HG02678 (cell line): ENCODE results near the gene ELN.
"Not testable (repeated sequence)": the region's sequence is repeated elsewhere in the genome, so short reads cannot be mapped to it uniquely, and the experiment has no call there.

Source experiments
- ATAC-seq: cut with Tn5 transposase; IDR thresholded peaks from one replicate; pipeline ENCODE4 v1.9.1; 2021; ENCODE audit warnings: mild to moderate bottlenecking, moderate library complexity; ENCODE audit not compliant: unreplicated experiment

Gene ELN

GRCh38 chr7:74040791-74041520 lies 13.0 kb downstream of the ELN start:
- no peak for ATAC-seq

DNA sequence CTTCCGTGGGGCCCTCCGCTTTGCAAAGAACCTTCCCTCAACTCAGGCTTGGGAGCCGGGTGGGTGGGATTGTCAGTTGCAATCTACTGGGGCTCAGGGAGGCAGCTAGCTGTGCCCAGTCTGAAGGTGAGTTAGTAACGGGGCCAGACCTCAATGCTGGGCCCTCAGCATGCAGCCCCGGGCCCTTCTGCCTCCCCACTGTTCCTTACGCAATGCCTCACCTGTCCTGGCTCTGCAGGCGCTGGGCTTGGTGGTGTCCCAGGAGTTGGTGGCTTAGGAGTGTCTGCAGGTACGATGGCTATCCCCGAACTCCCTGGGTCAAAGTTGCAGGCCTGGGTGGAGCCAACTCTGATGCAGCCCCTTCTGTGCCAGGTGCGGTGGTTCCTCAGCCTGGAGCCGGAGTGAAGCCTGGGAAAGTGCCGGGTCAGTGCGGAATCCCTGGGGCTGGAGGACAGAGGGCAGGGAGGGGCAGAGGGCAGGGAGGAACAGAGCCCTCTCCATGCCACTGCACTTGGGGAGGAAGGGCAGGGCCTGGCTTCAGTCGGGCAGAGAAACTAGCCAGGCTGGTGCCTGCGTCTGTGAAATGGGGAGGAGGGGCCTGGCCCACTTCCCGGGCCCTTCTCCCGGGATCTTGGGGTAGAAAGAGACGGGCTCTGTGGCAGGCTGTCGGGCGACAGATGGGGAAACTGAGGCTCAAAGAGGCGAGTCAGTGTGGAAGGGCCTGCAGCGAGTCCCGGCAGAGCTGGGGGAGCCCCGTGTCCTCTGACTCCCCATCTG lies 15.0 kb downstream of the ELN start:
- ATAC-seq = no peak

DNA sequence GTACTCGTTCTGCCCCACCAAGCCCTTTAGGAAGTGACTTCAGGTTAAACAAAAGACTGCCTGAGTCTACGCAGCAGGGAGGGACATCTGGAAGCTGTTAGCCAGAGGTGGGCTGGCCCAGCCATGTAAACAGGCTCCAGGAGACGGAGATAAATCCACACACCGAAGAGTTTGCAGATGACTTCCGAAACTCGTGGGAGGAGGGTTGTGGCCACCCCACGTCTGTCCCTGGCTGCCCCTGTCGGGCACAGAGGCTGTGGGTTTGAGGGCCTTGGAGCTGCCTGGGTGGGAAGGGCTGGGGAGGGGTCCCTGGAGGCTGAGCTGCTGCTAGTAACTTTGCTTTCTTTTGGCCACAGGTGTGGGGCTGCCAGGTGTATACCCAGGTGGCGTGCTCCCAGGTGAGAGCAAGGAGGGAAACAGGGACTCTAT lies 15.6 kb downstream of the ELN start:
- ATAC-seq = no peak

DNA sequence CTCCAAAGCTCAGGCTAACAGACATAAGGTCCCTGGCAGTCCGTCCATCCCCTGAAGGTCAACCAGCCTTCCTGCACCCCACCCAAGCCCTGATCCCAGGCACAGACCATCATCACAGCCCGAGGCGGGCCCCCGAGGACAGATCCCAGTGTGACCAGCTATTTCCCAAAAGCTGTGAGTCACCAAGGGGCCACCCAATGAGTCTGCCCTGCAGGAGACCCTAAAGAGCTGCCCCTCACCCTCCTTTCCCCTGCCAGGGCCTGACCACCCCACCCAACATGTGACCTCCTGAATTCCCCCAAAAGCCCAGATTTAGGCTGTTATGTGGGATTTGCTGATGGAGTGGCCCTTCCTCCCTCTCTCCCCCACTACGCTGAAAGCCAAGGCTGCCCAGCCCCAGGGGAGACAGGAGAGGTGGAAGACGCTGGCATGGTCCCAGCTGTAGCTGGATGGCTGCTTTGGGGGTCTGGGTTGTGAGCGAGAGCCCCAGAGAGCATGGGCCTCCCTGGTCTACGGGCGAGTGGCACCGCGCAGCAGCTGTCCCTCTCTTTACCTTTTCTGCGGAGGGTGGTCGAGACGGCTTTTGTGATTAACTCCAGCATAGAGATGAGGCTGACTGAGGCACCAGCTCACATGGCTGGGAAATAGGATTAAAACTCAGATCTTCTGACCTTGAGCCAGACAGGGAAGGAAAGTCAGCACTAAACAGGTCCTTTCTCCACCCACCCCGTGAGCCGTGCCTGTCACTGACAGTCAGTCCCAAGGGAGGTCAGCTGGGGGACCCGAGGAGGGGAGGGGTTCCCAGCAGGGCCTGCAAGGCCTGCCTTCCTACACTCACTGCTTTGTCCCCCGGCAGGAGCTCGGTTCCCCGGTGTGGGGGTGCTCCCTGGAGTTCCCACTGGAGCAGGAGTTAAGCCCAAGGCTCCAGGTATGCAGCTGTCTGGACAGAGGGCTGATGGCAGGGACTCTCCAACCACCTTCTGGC lies 16.7 kb downstream of the ELN start:
- ATAC-seq = no peak

DNA sequence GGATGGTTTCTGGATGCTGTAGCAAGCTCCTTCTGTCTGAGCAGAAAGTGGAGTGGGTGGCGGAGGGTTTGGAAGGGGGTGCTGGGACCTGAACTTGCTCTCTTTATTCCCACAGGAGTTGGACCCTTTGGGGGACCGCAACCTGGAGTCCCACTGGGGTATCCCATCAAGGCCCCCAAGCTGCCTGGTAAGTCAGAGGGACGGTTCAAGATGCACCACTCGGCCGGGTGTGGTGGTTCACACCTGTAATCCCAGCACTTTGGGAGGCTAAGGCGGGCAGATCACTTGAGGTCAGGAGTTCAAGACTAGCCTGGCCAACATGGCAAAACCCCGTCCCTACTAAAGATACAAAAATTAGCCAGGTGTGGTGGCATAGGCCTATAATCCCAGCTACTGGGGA lies 18.6 kb downstream of the ELN start:
- not testable (repeated sequence) for ATAC-seq

DNA sequence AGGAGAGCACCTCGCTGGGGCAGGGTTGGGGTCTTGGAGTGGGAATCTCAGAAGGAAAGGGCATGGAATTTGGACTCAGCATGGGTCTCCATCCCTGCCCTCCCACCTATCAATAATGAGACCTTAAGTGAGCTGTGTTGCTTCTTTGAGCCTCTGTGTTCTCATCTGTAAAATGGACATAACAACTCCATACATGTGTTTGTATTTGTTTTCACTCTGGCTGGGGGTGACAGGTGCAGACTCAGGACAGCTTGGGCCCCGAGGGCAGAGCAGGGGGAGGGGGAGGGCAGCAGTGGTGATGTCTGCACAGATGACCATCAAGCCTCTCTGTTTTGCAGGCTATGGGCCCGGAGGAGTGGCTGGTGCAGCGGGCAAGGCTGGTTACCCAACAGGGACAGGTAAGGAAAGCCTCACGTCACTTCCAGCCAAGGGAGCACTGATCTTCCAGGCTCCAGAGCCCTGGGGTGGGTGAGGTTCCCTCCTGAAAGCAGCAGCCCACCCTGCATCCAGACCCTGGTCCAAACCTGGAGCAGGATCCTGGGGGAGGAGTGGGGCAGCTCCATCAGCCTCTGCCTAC lies 19.9 kb downstream of the ELN start:
- no peak for ATAC-seq

DNA sequence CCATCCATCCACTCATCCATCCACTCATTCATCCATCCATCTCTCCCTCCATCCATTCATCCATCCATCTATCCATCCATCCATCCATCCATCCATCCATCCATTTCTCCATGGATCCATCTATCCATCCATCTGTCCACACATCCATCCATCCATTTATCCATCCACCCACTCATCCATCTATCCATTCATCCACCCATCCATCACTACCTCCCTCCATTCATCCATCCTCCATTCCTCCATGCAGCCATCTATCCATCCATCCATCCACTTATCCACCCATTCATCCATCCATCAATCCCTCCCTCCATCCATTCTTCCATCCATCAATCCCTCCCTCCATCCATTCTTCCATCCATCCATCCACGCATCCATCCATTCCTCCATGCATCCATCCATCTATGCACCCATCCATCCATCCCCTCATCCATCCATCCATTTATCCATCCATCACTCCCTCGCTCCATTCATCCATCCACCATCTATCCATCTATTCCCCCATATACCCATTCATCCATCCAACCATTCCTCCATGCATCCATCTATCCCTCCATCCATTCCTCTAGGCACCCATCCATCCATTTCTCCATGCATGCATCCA lies 21.1 kb downstream of the ELN start:
- ATAC-seq = no peak

GRCh38 chr7:74049997-74050798 lies 22.2 kb downstream of the ELN start:
- ATAC-seq = no peak

DNA sequence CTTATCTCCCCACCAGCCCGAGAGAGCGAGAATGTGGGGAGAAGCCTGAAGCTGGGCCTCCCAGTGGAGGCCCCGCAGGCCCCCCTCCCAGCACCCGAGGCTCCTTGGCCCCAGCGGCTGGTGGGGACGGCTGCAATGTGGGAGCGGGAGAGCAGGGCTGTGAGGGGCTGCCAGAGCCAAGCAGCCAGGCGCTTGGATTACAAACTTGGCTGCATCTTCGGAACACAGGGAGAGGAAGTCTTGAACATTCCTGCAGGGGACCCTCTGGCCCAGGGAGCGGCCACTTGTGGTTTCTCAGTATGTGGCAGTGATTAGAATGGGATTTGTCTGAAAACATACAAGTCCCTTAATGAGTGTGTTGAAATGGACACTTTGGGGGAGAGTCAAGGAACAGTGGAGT lies 23.2 kb downstream of the ELN start:
- ATAC-seq = no peak

DNA sequence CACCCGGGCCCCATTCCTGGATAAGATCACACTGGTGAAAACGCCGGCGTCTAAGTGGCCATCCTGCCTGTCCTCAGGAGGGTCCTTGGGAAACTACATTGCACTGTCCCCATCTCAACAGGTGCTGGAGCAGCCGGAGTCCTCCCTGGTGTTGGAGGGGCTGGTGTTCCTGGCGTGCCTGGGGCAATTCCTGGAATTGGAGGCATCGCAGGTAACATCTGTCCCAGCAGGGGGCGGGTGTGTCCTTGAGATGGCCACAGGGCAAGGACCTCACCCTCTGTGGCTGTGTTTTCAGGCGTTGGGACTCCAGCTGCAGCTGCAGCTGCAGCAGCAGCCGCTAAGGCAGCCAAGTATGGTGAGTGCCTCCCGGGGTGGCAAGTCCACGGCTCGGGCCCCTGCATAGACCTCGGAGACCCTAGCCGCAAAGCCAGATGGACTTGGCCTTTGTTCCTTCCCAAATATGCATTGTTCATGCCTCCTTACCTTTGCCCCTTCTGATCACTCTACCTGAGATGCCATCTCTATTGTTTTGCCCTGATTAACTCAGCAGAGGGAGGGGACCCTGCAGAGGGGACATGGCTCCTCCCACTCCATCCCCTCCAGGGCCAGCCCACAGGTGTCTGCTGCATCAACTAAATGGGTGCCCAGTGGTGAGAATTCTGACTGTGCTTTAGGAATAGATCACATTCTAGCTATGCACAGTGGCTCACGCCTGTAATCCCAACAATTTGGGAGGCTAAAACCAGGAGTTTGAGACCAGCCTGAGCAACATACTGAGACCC lies 23.8 kb downstream of the ELN start:
- ATAC-seq = no peak

- no peak for ATAC-seq
These were observed 24.7 kb downstream of the ELN start for GRCh38 chr7:74052628-74053027.

- ATAC-seq = no peak
These were observed 25.7 kb downstream of the ELN start for GRCh38 chr7:74053589-74054186.

DNA sequence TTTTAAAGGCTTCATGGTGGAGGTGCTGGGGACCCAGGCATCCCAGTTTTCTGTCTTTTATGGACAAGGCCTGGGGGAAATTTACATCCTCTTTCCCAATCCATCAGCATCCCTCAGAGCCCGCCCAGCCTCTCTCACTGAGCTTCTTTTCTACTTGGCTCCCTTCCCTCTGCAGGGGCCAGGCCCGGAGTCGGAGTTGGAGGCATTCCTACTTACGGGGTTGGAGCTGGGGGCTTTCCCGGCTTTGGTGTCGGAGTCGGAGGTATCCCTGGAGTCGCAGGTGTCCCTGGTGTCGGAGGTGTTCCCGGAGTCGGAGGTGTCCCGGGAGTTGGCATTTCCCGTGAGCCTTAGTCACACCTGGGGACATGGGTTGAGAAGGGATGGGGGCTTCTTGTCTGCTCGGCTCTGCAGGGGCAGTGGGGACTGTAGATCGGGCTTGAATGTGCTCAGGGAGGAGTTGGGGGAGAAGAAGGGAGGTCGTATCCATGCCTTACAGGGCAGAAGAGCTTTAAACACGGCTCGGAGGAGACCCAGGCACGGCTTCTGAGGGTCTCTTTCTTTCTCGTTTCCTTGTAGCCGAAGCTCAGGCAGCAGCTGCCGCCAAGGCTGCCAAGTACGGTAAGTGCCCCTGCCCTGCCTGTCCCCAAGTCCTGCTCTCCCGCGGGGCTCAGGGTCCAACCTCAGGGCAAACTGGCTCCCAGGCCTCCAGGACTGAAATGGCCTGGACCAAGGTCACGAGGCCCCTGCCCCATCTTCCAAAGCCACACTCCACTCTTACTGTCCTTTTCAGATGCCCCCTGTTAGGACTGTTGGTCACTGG lies 28.3 kb downstream of the ELN start:
- no peak for ATAC-seq

DNA sequence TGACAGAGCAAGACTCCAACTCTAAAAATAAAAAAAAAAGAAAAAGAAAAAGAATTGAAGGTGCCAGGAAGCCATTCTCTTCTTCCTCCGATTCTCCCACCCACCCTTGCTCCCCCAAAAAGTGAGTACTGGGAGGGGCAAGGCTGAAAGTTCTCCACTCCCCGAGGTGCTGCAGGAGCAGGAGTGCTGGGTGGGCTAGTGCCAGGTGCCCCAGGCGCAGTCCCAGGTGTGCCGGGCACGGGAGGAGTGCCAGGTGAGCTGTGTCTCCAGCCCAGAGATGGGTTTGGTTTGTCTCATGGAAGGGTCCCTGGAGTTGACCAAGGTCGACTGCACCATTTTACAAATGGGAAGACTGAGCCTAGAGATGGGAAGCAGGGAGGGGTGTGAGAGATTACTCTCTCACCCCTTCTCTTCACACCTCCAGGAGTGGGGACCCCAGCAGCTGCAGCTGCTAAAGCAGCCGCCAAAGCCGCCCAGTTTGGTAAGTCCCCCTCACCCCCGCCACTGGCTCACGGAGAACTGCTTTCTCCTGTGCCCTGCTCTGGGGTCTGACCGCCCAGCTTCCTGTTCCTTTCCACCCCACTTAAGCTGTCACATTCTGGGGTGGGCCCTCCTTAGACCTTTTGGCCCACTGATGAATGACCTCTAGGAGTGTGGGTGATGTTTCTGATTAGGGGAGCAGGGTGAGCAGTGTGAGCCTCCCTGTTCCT lies 29.4 kb downstream of the ELN start:
- ATAC-seq = no peak

- no peak for ATAC-seq
These were observed 30.0 kb downstream of the ELN start for GRCh38 chr7:74057987-74058386.

- no peak for ATAC-seq
These were observed 30.5 kb downstream of the ELN start for GRCh38 chr7:74058486-74058885.

DNA sequence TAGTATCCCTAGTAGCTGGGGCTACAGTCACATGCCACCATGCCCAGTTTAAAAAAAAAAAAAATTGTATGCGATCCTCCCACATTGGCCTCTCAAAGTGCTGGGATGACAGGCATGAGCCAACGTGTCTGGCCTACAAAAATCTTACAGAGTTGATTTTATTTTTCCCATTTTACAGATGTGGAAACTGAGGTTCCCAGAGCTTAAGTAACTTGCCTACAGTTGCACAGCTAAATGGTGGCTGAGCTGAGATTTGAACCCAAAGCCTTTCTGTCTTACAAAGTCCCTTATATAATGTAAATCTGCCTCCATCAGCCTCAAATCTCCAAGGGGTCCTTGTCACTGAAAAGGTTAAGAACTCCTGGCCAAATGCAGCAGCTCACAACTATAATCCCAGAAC lies 31.1 kb downstream of the ELN start:
- ATAC-seq = no peak
